Measurements from ENCODE around the gene CSRP2.
A peak's percentile ranks its signal among the peaks of the same experiment; 100 is the strongest.

Gene CSRP2

GRCh38 chr12:76882367-76882766 is 3.5 kb upstream of the CSRP2 start:
- DNase-seq (ENCODE audit: low spot score): no peak
- POLR2A ChIA-PET (ENCODE audit: low non-redundant PET): no interaction called here
- CTCF ChIA-PET: interaction anchor here (0.6 to 0.7 kb wide), 2 partner anchors 636 to 1491 kb away, joined by 3 read pairs; no protein-coding TSS in a partner anchor
- TF ChIP-seq CTCF (conservative IDR thresholded peaks at IDR 0.05; ENCODE audit: low read depth): no peak
- no peak overlapping the region for H3K27ac ChIP-seq

- no peak for DNase-seq (ENCODE audit: low spot score)
- no peak overlapping the region for H3K27ac ChIP-seq
- CTCF ChIA-PET: no interaction called here
Measured at GRCh38 chr12:76881142-76881541, 2.3 kb upstream of the CSRP2 start.

GRCh38 chr12:76880519-76881023 is 1.8 kb upstream of the CSRP2 start:
- DNase-seq (ENCODE audit: low spot score): no peak
- ChIA-PET POLR2A (ENCODE audit: low non-redundant PET) (no interaction called here), CTCF (interaction anchor here (0.6 kb wide), 2 partner anchors 272 to 1092 kb away, joined by 3 read pairs; no protein-coding TSS in a partner anchor)
- TF ChIP-seq CTCF (conservative IDR thresholded peaks at IDR 0.05; ENCODE audit: low read depth): no peak
- H3K27ac ChIP-seq: no peak overlapping the region

More at GRCh38 chr12:76881142-76881541, 2.3 kb upstream of the CSRP2 start:
- POLR2A ChIA-PET (ENCODE audit: low non-redundant PET): no interaction called here
- no peak for TF ChIP-seq CTCF (conservative IDR thresholded peaks at IDR 0.05; ENCODE audit: low read depth)

- peak overlapping the region; percentile 78 for H3K27ac ChIP-seq
- CTCF ChIA-PET: interaction anchor here (0.6 to 1.2 kb wide), 3 partner anchors 131 to 1092 kb away, joined by 3 read pairs; no protein-coding TSS in a partner anchor
- POLR2A ChIA-PET (ENCODE audit: low non-redundant PET): no interaction called here
- no peak for TF ChIP-seq CTCF (conservative IDR thresholded peaks at IDR 0.05; ENCODE audit: low read depth)
- no peak for DNase-seq (ENCODE audit: low spot score)
Measured at GRCh38 chr12:76879710-76880518, 1.1 kb upstream of the CSRP2 start.

- ChIA-PET POLR2A (ENCODE audit: low non-redundant PET) (no interaction called here), CTCF (interaction anchor here (0.6 to 1.2 kb wide), 2 partner anchors 29 to 133 kb away, joined by 3 read pairs; no protein-coding TSS in a partner anchor)
- no peak; the same call in 1 of the 2 replicates for TF ChIP-seq CTCF (conservative IDR thresholded peaks at IDR 0.05; ENCODE audit: low read depth)
- DNase-seq (ENCODE audit: low spot score): peak; percentile 54
- H3K27ac ChIP-seq: peak overlapping the region; percentile 78
Measured at GRCh38 chr12:76878099-76878898, 520 bp downstream of the CSRP2 start.

GRCh38 chr12:76876696-76877229 is 2.1 kb downstream of the CSRP2 start:
- H3K27ac ChIP-seq: no peak overlapping the region
- POLR2A ChIA-PET (ENCODE audit: low non-redundant PET): no interaction called here
- CTCF ChIA-PET: interaction anchor here (0.6 to 1.0 kb wide), 2 partner anchors 11 to 278 kb away, joined by 3 to 7 read pairs; no protein-coding TSS in a partner anchor
- TF ChIP-seq CTCF (conservative IDR thresholded peaks at IDR 0.05; ENCODE audit: low read depth): no peak
- peak; percentile 53 for DNase-seq (ENCODE audit: low spot score)

Measured in RWPE1 (cell line).